ENCODE results near the gene ZFYVE16. TPM values are rescaled to one million over a fixed set of nuclear protein-coding genes. Genes with fewer than 3 reads are reported as not detected.
"Not testable (repeated sequence)": the region's sequence is repeated elsewhere in the genome, so short reads cannot be mapped to it uniquely, and the experiment has no call there.

Gene ZFYVE16
- total and polyA plus RNA-seq, 10 of the 15 experiments (the other 5 are each of a cell fraction or from before 2014, with no cell fraction given) = 2.9 to 11.2 (median 7.8) TPM

- RAD21 ChIA-PET (ENCODE audit: unreplicated experiment) = no interaction called here
Measured at GRCh38 chr5:80414113-80414512, 6.2 kb downstream of the ZFYVE16 start.

GRCh38 chr5:80417973-80418372 is 10.1 kb downstream of the ZFYVE16 start:
- no peak for DNase-seq (ENCODE audit: low read depth, low spot score)
- ChIA-PET POLR2A (no interaction called here), RAD21 (ENCODE audit: unreplicated experiment) (no interaction called here), CTCF (interaction anchor here (0.5 kb wide), 1 partner anchor 82 kb away, joined by 3 read pairs; no protein-coding TSS in a partner anchor), SMC1A (ENCODE audit: uncharacterized antibody, unreplicated experiment) (interaction anchor here (0.9 kb wide), 1 partner anchor 38 kb away, joined by 3 read pairs; no protein-coding TSS in a partner anchor)
- no CpG with 5 or more reads among the region's 1 CpG for WGBS (ENCODE audit: insufficient coverage, insufficient replicate concordance, low lambda C conversion rate, missing lambda C conversion rate)
- H2AFZ ChIP-seq (ENCODE audit: control insufficient read depth, low read depth, low read length) = no peak overlapping the region
- TF ChIP-seq CREB1 (IDR thresholded peaks at IDR 0.05; ENCODE audit: low read depth) (no peak), RB1 (IDR thresholded peaks at IDR 0.05; ENCODE audit: borderline replicate concordance) (no peak), ZNF274 (IDR thresholded peaks at IDR 0.05; ENCODE audit: insufficient read depth, insufficient read length) (no peak)
- in situ Hi-C loops (cut with MboI) (no loop called here), intact Hi-C loops (cut with micrococcal nuclease; ENCODE audit: unreplicated experiment) (no loop called here)
- no peak overlapping the region for H3K4me3 ChIP-seq
- H3K79me2 ChIP-seq (ENCODE audit: control insufficient read depth, insufficient read depth, low read length) = no peaks in the 10 kb centered on the region
- no peak overlapping the region for H3K9ac ChIP-seq (ENCODE audit: control insufficient read depth, insufficient read depth, low read length)
- no peak for FAIRE-seq
- no peaks in the 10 kb centered on the region for H3K4me1 ChIP-seq (ENCODE audit: control insufficient read depth, insufficient read depth, low read length)
- no peak overlapping the region for H3K27ac ChIP-seq (ENCODE audit: control insufficient read depth, insufficient read depth)
- no peaks in the 10 kb centered on the region; the same call in 1 of the 3 replicates for H3K9me3 ChIP-seq (replicated peaks; ENCODE audit: control insufficient read depth, insufficient read depth, low read length)
- H3K36me3 ChIP-seq (ENCODE audit: control insufficient read depth in 2 of 2, insufficient read depth in 2 of 2, low read length in 1 of 2) = no peaks in the 10 kb centered on the region
- no peaks in the 10 kb centered on the region for H3K27me3 ChIP-seq (replicated peaks in 1 of 2; ENCODE audit: control insufficient read depth in 2 of 2, insufficient read depth in 2 of 2, low read length in 1 of 2)
- ATAC-seq = no peak
- H3K4me2 ChIP-seq (ENCODE audit: control insufficient read depth, insufficient read depth) = no peak overlapping the region
- BruUV-seq (replicated peaks) = no TSS peak
- H4K20me1 ChIP-seq (ENCODE audit: control insufficient read depth, insufficient read depth) = no peaks in the 10 kb centered on the region

More at GRCh38 chr5:80414113-80414512, 6.2 kb downstream of the ZFYVE16 start:
- no TSS peak for BruUV-seq (replicated peaks)
- H3K4me2 ChIP-seq (ENCODE audit: control insufficient read depth, insufficient read depth) = no peak overlapping the region
- no peak overlapping the region for H3K9ac ChIP-seq (ENCODE audit: control insufficient read depth, insufficient read depth, low read length)
- H3K27me3 ChIP-seq (replicated peaks in 1 of 2; ENCODE audit: control insufficient read depth in 2 of 2, insufficient read depth in 2 of 2, low read length in 1 of 2) = no peaks in the 10 kb centered on the region
- FAIRE-seq (no peak), DNase-seq (ENCODE audit: low read depth, low spot score) (no peak), ATAC-seq (no peak)
- no peaks in the 10 kb centered on the region for H3K4me1 ChIP-seq (ENCODE audit: control insufficient read depth, insufficient read depth, low read length)
- no peak overlapping the region for H2AFZ ChIP-seq (ENCODE audit: control insufficient read depth, low read depth, low read length)
- peaks cover 2% of the 10 kb centered on the region for H3K79me2 ChIP-seq (ENCODE audit: control insufficient read depth, insufficient read depth, low read length)
- intact Hi-C loops (cut with micrococcal nuclease; ENCODE audit: unreplicated experiment) = no loop called here
- WGBS (ENCODE audit: insufficient coverage, insufficient replicate concordance, low lambda C conversion rate, missing lambda C conversion rate) = 100% methylated on average over 1 of the region's 1 CpG
- H4K20me1 ChIP-seq (ENCODE audit: control insufficient read depth, insufficient read depth) = no peaks in the 10 kb centered on the region
- SMC1A ChIA-PET (ENCODE audit: uncharacterized antibody, unreplicated experiment) = no interaction called here
- POLR2A ChIA-PET = interaction anchor here (0.6 kb wide), 1 partner anchor 17 kb away, joined by 3 read pairs; no protein-coding TSS in a partner anchor
- TF ChIP-seq RCOR1 (conservative IDR thresholded peaks at IDR 0.05; ENCODE audit: low read depth, low read length) (no peak), TCF3 (IDR thresholded peaks at IDR 0.05; ENCODE audit: borderline replicate concordance, insufficient read depth, low read depth, low read length) (no peak), MXI1 (IDR thresholded peaks at IDR 0.05; ENCODE audit: low read depth, low read length) (no peak)
- in situ Hi-C loops (cut with MboI) = no loop called here
- no peak overlapping the region for H3K4me3 ChIP-seq
- H3K27ac ChIP-seq (ENCODE audit: control insufficient read depth, insufficient read depth) = no peak overlapping the region
- H3K36me3 ChIP-seq (ENCODE audit: control insufficient read depth in 2 of 2, insufficient read depth in 2 of 2, low read length in 1 of 2) = no peaks in the 10 kb centered on the region
- CTCF ChIA-PET = interaction anchor here (0.7 kb wide), 1 partner anchor 298 kb away, joined by 3 read pairs; no protein-coding TSS in a partner anchor
- no peaks in the 10 kb centered on the region for H3K9me3 ChIP-seq (replicated peaks; ENCODE audit: control insufficient read depth, insufficient read depth, low read length)

GRCh38 chr5:80424365-80424764 is 16.5 kb downstream of the ZFYVE16 start:
- H3K9me3 ChIP-seq (replicated peaks; ENCODE audit: control insufficient read depth, insufficient read depth, low read length); CTCF ChIA-PET; H4K20me1 ChIP-seq (ENCODE audit: control insufficient read depth, insufficient read depth); H3K9ac ChIP-seq (ENCODE audit: control insufficient read depth, insufficient read depth, low read length); SMC1A ChIA-PET (ENCODE audit: uncharacterized antibody, unreplicated experiment); H2AFZ ChIP-seq (ENCODE audit: control insufficient read depth, low read depth, low read length); H3K36me3 ChIP-seq (ENCODE audit: control insufficient read depth in 2 of 2, insufficient read depth in 2 of 2, low read length in 1 of 2); ATAC-seq; H3K4me3 ChIP-seq; H3K4me2 ChIP-seq (ENCODE audit: control insufficient read depth, insufficient read depth); BruUV-seq (replicated peaks); intact Hi-C loops (cut with micrococcal nuclease; ENCODE audit: unreplicated experiment); DNase-seq (ENCODE audit: low read depth, low spot score); in situ Hi-C loops (cut with MboI); RAD21 ChIA-PET (ENCODE audit: unreplicated experiment); FAIRE-seq; H3K79me2 ChIP-seq (ENCODE audit: control insufficient read depth, insufficient read depth, low read length); H3K27me3 ChIP-seq (replicated peaks in 1 of 2; ENCODE audit: control insufficient read depth in 2 of 2, insufficient read depth in 2 of 2, low read length in 1 of 2); H3K27ac ChIP-seq (ENCODE audit: control insufficient read depth, insufficient read depth); H3K4me1 ChIP-seq (ENCODE audit: control insufficient read depth, insufficient read depth, low read length): not testable (repeated sequence)
- POLR2A ChIA-PET = interaction anchor here (0.6 kb wide), 1 partner anchor 23 kb away, joined by 3 read pairs; no protein-coding TSS in a partner anchor
- WGBS (ENCODE audit: insufficient coverage, insufficient replicate concordance, low lambda C conversion rate, missing lambda C conversion rate) = 82% methylated on average over 3 of the region's 3 CpGs
